HG03378 (cell line): ENCODE data around the gene ANO10.
"Not testable (repeated sequence)": the region's sequence is repeated elsewhere in the genome, so short reads cannot be mapped to it uniquely, and the experiment has no call there.

Experiments
- ATAC-seq: cut with Tn5 transposase; IDR thresholded peaks from one replicate; pipeline ENCODE4 v1.9.1; 2021; ENCODE audit warnings: mild to moderate bottlenecking, moderate library complexity; ENCODE audit not compliant: unreplicated experiment

ANO10 gene

DNA sequence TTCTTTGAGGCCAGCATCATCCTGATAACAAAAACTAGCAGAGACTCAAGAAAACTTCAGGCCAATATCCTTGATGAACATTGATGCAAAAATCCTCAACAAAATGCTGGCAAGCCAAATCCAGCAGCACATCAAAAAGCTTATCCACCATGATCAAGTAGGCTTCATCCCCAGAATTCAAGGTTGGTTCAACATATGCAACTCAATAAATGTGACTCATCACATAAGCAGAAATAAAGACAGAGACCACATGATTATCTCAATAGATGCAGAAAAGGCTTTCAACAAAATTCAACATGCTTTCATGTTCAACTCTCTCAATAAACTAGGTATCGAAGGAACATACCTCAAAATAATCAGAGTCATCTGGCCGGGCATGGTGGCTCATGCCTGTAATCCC is 265.8 kb downstream of the ANO10 start:
- ATAC-seq = not testable (repeated sequence)

DNA sequence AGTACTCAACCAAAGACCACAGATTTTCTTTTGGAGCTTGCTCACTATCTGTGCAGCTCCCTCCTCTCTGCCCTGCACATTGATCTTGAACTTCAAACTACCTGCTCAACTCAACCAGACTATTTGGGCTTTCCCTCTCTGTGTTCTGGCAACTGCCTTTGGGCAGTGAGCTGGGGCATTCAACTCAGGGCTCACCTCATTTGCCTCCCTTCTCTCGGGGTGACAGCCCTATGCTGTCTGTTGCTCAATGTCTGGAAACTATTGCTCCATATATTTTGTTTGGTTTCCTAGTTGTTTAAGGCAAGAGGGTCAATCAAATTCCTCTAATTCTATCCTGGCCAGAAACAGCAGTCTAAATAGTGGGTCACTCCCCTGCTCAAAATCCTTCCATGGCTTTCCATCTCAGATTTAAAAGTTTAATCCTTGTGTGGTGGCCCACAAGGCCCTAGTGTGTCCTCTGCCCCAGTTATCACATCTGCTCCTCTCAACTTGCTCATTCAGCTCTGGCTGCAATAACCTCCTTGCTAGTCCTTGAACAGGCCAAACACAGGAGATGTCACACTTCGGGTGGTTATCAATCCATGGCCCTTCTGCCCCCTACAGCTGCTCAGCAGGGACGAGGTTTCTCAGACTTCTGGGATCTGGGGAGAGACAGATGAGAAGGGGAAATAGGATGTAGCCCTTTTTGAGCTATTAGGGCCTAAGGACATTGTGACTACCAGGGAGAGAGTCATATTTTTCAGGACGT is 267.7 kb downstream of the ANO10 start:
- ATAC-seq = no peak

DNA sequence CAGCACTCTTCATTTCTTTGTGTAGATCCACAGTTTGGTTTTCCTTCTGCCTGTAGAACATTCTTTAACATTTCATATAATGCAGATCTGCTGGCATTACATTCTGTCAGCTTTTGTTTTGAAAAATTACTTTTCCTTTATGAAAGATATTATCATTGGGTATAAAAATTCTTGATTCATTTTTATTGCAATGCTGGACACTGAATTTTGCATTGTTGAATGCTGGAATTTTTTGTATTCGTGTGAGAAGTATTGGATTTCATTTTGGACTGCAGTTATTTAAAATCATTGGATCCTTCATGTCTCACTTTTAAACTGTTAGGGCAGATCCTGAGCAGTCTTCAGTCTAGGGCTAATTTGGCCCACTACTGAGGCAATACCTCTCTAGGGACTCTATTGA is 268.4 kb downstream of the ANO10 start:
- ATAC-seq = no peak

DNA sequence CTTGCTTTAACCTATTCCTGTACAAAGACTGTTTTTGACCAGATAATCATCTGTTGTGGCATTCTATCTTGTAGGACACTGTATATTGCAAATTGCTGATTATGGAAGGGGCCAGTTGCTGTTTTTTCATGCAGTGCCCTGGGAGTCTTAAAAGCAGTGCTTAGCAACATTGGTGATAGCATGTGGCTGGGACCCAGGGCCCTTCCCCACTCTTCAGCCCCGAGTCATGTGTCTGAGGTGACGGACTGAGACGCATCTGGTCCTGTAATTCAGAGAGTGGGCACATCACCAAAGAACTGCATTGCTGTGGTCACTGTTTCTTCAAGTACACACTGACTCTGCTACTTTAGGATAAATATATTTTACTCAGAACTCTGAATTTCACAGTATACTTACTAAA is 272.1 kb downstream of the ANO10 start:
- no peak for ATAC-seq

DNA sequence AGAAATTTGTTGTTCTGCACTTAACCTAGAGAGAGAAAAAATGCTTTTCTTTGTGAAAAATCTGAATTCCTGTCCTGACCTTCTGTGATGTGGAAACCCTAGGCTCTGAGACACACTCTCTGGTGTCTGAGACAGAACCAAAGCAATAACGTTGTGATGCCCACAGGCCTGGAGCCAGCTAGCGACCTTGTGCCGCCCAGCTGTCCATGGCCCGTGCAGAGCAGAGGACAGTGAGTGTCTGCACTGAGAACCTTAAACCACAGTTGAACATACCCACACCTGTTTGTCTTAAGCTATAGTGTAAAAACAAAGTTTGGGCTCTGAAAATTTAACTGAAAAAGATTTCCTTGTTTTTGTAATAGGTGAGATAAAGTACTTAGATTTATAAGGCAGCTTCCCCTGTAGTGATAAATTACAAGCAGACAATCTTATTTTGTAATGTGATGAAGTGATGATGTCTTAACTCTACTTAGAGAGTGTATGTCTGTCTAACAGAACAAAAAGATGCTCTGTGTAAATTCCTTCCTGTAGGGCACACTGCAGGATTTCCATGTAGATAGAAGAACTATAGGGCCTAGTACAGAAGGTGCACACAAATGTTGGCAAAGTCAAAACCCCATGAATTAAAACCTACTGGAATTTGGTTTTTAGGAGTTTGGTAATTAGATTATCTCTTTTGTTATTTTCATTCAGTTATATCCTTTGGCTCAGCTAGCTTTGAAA is 272.8 kb downstream of the ANO10 start:
- no peak for ATAC-seq

DNA sequence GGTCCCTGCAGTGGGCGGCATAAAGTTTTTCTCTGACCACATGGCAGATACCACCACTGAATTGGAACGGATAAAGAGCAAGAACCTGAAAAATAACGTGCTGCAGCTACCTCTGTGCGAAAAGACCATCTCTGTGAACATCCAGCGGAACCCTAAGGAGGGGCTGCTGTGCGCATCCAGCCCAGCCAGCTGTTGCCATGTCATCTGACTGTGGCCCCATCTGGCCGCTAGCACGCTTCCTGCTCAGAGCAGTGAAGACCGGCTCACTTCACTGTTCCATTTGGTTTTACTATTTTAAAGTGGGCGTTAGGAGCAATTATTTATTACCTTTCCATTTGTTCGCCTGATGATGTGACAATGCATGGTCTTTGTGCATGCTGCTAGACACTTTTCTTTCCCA is 273.5 kb downstream of the ANO10 start:
- no peak for ATAC-seq

DNA sequence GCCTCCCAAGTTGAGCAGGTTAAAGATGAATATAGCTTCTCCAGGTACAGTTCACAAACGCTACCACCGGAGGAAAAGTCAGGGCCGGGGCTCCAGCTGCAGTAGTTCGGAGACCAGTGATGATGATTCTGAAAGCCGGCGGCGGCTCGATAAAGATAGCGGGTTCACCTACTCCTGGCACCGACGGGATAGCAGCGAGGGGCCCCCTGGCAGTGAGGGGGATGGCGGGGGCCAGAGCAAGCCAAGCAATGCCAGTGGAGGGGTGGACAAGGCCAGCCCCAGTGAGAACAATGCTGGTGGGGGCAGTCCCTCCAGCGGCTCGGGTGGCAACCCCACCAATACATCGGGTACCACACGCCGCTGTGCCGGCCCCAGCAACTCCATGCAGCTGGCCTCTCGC is 274.0 kb downstream of the ANO10 start:
- ATAC-seq = no peak

DNA sequence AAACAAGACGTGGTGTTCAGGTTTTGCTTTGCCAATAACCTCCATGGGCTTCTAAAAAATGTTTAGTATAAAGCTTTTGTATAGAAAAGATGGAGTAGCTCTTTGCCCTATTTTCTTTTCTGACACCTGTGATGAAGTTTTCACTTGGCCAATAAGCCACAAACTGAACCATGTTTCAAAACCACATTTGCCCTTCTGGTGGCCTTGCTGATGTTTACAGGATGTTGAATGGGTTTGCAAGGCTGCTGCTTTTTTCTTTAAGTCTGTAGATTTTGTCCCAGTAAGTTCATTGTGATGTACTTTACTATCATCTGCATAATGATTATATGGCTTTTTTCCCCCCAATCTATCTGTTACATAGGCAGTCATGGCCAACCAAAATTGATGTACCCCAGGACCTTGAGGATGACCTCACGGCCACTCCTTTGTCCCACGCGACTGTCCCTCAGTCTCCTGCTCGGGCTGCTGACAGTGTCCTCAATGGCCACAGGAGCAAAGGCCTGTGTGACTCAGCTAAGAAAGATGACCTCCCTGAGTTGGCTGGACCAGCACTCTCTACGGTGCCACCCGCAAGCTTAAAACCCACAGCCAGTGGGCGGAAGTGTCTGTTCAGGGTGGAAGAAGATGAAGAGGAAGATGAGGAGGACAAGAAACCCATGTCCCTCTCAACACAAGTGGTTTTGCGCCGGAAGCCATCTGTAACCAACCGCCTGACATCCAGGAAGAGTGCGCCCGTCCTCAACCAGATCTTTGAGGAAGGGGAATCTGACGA is 274.6 kb downstream of the ANO10 start:
- ATAC-seq = no peak

DNA sequence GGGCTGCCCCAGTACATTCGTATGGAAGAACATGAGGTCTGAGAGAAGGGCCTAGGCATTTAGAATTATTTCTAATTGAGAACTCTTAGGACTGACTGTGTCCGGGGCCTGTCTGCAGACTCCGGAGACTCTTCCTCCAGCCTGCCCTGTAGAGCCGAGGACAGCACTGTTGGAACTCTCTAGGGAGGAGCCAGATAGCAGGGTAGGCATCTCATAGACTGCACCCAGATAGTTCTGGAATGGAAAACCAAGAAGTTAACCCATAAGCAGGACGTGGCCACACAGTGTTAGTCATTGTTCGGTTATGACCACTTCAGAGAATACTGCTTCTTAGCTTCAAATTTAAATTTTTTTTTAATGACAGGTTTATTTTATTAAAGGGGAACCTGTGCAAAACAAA is 275.9 kb downstream of the ANO10 start:
- no peak for ATAC-seq

DNA sequence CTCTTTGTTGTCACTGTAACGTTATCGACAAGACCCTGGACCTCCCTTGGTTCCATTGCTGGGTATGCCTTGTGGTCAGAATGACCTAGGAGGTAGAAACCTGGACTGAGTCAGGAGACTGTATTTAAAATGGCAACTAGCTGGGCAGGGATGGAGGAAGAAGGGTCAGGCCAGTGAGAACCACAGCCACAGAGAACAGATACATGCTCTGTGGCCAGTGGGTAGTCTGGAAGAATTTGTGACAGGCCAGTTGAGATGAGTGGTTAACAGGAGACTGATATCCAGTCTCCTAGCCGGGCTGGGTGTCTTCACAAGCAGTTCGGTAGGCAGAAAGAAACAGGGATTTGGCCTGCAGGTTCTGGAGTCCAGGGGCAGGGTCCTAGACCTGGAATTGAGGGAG is 276.6 kb downstream of the ANO10 start:
- ATAC-seq = no peak

DNA sequence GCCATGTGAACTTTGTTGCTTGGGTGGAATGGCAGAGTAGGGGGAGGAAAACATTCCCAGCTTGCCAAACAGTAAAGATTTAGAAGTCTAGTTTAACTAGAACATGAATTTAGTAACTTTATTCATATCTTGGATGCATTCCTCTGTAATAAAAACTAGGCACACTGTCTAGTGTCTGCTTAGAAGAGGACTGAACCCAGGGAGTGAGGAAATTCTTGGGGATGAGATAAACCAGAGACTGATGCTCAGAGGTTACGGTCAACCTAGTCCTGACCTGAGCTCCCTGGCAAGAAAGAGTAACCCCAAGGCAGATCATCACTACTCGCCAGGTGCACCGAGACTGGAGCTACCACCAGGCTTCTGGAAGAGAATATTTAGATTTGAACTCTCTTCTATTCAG is 277.3 kb downstream of the ANO10 start:
- no peak for ATAC-seq

DNA sequence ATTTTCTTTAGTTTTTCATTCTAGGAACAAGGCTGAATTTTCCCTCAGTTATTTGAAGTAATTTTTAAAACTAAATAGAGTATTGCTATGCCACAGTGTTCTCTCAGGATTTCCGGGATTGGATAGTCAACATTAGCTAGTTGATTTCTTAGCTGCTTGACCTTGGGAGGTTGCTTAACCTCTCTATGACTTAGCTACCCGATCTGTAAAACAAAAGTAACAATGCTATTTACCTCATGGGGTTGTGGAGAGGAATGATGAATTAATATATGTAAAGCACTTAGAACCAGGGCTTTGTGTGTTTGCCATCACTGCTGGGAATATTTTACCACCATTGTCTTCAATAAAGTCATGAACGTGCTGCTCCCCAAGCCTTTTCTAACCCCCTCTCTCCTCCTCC is 278.0 kb downstream of the ANO10 start:
- ATAC-seq = no peak

DNA sequence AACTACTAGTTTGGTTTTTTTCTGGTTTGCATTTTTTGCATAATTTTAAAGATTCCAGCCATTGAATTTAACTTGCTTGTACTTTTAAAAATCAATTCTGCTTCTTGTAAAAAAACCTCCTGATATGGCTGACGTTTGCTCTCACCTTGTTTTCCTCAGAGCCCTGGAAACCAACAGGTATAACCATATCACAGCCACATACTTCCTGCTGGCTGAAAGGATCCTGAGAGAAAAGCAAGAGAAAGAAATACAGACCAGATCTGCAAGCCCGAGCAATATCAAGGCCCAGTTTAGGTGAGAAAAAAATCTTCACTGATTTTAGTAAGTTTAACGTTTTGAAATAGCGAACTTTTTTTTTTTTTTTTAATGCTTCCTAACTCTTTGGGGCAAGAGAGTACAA is 278.6 kb downstream of the ANO10 start:
- no peak for ATAC-seq

DNA sequence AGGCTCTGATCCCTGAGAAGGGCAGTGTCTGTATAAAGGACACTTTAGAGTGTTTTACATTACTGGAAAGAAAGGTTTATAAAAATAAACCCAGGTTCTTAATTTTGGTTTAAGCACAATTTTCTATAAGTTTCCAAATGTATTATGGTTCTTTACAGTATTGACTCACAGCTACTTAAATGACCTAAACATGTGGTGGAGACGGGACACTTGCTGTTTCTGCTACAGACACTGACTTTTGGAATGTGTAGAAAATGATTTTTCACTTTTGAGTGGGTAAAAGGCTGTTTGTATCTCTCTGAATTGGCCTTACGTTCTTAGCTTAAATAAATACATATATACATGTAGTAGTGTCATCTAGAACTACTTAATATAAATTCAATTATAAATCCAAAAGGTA is 280.0 kb downstream of the ANO10 start:
- ATAC-seq = no peak

DNA sequence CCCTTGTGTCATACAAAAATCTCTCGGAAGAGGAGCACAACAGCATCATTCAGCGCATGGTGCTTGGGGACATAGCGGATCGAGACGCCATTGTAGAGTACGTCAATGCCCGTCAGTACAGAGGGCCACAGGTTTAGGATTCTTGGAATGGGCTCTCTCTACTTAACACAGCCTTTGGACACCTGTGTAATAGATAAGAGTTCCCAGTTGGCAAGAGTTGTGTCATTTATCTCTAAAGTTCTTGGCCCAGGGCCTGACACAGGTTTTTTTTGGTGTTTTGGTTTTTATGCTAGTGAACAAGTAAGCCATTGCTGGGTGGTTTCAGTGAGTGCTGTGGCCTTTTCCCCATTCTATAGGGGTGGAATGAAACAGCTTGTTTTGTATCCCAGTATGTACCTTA is 281.4 kb downstream of the ANO10 start:
- ATAC-seq = no peak

DNA sequence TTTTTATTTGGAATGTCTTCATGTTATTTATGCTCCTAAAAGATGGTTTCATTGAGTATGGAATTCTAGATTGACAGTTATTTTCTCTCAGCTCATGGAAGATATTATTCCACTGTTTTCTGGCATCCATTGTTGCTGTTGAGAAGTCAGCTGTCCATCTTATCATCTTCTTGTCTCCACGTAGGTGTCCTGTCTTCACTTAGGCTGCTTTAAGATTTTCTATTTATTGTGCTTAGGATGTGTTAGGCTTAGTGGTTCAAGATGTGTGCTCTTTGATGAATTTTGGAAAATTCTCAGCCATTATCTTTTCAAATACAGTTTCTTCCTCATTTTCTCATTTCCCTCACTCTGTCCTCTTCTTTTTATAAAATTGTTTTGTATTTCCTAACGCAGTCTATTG is 283.5 kb downstream of the ANO10 start:
- no peak for ATAC-seq

DNA sequence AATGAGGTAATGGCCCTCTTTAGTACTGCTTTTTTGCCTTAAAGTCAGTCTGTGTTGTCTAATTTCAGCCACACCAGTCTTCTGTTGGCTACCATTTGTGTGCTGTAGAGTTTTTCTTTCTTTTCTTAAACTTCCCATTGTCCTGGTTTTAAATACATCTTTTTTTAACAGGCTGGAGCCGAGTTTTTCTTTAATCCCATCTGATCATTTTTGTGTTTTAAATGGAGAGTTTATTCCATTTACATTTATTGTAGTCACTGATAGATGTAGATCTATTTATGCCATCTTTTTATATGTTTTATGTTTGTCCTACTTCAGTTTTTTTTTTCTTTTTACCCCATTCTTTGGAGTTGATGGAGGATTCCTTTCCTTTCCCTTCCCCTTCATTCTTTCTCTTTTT is 286.0 kb downstream of the ANO10 start:
- no peak for ATAC-seq

DNA sequence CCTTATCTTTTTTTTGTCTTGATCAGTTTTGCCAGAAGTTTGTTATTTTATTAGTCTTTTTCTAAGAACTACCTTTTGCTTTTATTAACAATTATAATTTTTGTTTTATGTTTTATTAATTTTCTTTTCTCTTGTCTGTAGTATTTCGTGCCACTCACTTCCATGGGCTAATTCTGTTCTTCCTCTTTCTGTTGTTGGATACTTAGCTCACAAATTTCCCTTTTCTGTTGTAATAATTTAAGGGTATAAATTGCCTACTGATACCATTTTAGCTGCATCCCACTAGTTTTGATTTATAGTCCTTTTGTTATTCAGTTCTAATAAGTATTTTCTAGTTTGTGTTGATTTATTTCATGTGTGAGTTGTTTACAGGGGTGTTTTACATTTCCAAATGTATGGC is 286.8 kb downstream of the ANO10 start:
- ATAC-seq = no peak

DNA sequence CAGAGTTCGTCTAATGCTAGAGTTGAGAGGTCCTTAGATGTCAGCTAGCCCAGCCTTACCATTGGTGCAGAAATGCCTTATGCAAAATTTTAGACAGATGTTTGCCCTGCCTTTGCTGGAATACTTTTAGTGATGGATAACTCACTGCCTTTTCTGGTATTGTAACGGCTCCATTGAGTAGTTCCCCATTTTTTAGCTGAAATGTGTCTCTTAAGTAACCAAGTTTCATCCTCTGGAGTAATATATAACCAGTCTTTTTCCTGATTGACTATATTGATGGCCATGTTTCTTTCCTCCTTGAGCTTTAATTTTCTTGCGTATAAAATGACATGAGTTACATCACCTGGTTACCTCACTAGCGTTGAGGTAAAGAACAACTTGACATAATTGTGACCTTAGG is 290.4 kb downstream of the ANO10 start:
- ATAC-seq = no peak

DNA sequence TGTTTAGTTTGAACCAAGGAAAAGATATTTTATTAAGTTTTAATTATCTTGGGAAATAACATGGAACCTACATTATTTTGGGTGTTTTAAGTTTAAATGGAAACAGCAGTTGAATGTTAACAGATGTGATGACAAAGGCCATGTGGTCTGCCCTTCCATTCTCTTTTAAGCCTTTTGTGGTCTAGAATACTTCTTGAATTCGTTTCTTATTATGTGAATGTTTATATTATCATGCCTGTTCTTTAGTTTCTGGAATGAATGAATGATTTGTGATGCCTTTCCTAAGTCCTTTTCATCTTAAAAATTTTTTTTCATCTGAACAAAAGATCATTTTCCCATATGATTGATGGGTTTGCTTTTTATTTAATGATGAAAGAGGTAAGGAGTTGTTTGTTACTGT is 290.8 kb downstream of the ANO10 start:
- no peak for ATAC-seq

DNA sequence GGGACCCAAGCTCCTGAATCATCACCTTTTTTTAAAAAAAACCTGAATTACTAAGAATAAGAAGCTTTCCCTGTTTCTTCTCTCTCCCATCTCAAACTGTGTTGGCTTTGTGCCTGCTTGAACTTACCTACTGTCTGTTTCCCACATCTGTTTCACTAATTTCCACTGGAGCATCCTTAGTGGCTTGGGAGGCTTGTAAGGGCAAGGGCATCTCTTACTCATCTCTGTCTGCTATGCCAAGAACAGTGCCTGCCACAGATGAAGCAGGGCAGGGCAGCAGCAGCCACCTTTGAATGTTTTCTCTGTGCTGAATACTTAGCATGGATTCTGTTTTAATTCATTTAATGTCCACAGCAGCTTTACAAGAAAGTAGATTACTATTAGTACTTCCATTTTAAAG is 293.2 kb downstream of the ANO10 start:
- no peak for ATAC-seq

DNA sequence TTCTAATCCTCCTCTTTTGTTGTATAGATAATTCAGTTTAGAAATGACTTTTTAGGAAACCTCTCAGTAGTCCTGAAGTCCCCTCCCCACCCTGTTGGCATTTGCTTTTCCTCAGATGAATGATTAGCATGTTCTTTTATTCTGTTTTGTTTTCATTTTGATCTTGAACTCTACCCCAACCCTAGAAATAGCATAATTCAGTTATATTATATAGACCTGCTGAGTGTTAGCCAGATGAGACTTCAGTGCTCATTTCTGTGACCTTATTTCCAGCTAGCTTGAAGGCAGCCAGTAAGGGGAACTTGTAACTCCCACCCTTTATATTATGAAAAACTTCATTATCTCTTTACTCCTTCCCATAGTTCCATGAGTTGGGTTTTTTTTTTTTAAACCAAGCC is 294.2 kb downstream of the ANO10 start:
- no peak for ATAC-seq
